ENCODE results near the gene KCTD12.
"Not testable (repeated sequence)": the region's sequence is repeated elsewhere in the genome, so short reads cannot be mapped to it uniquely, and the experiment has no call there.

Gene KCTD12
- 289 to 931 (median 592) reads per million in 17 experiments for total RNA-seq

- DNase-seq = peak; percentile 90 to 98 (median 94)
Measured at GRCh38 chr13:76886292-76887075, at the start of gene KCTD12. KCTD12 (minus strand) TSS chr13:76886405; CDS start chr13:76886148, 257 bp downstream.

- peak in 1 of 4 experiments; percentile 6 for DNase-seq
Measured at GRCh38 chr13:76934671-76935070, 48.5 kb upstream of the KCTD12 start.

GRCh38 chr13:76932076-76932475 lies 45.9 kb upstream of the KCTD12 start:
- DNase-seq = no peak

GRCh38 chr13:76929851-76930374 lies 43.7 kb upstream of the KCTD12 start:
- DNase-seq = no peak

GRCh38 chr13:76929320-76929719 lies 43.1 kb upstream of the KCTD12 start:
- DNase-seq = peak in 1 of 4 experiments; percentile 13

GRCh38 chr13:76928456-76928855 lies 42.3 kb upstream of the KCTD12 start:
- DNase-seq = no peak

- DNase-seq = no peak
Measured at GRCh38 chr13:76927955-76928354, 41.8 kb upstream of the KCTD12 start.

GRCh38 chr13:76925115-76925514 lies 38.9 kb upstream of the KCTD12 start:
- DNase-seq = no peak

GRCh38 chr13:76921516-76921915 lies 35.3 kb upstream of the KCTD12 start:
- no peak for DNase-seq

GRCh38 chr13:76917755-76918481 lies 31.7 kb upstream of the KCTD12 start:
- not testable (repeated sequence) for DNase-seq

- DNase-seq = no peak
Measured at GRCh38 chr13:76917095-76917494, 30.9 kb upstream of the KCTD12 start.

- no peak for DNase-seq
Measured at GRCh38 chr13:76913898-76914297, 27.7 kb upstream of the KCTD12 start.

GRCh38 chr13:76912476-76912875 lies 26.3 kb upstream of the KCTD12 start:
- DNase-seq = no peak

GRCh38 chr13:76904507-76904906 lies 18.3 kb upstream of the KCTD12 start:
- peak; percentile 46 to 68 (median 55) for DNase-seq

- peak; percentile 91 to 93 (median 92) for DNase-seq
Measured at GRCh38 chr13:76903544-76904162, 17.4 kb upstream of the KCTD12 start.

GRCh38 chr13:76899066-76899465 lies 12.9 kb upstream of the KCTD12 start:
- not testable (repeated sequence) for DNase-seq

GRCh38 chr13:76897171-76897570 lies 11.0 kb upstream of the KCTD12 start:
- not testable (repeated sequence) for DNase-seq

GRCh38 chr13:76894401-76895110 lies 8.4 kb upstream of the KCTD12 start:
- DNase-seq = peak; percentile 27 to 80 (median 66)

GRCh38 chr13:76892488-76892887 lies 6.3 kb upstream of the KCTD12 start:
- no peak for DNase-seq

GRCh38 chr13:76890021-76890420 lies 3.8 kb upstream of the KCTD12 start:
- no peak for DNase-seq

- DNase-seq = no peak
Measured at GRCh38 chr13:76889254-76889653, 3.0 kb upstream of the KCTD12 start.

GRCh38 chr13:76888421-76888820 lies 2.2 kb upstream of the KCTD12 start:
- DNase-seq = no peak

Measured in suppressor macrophage (primary cell).